Measurements from ENCODE around the gene GMPPA. TPM values are rescaled to one million over a fixed set of nuclear protein-coding genes. Genes with fewer than 3 reads are reported as not detected.
A peak's percentile ranks its signal among the peaks of the same experiment; 100 is the strongest.

GMPPA gene
- total and polyA plus RNA-seq, 7 donors = 14.4 to 33.8 (median 20.0) TPM

DNA sequence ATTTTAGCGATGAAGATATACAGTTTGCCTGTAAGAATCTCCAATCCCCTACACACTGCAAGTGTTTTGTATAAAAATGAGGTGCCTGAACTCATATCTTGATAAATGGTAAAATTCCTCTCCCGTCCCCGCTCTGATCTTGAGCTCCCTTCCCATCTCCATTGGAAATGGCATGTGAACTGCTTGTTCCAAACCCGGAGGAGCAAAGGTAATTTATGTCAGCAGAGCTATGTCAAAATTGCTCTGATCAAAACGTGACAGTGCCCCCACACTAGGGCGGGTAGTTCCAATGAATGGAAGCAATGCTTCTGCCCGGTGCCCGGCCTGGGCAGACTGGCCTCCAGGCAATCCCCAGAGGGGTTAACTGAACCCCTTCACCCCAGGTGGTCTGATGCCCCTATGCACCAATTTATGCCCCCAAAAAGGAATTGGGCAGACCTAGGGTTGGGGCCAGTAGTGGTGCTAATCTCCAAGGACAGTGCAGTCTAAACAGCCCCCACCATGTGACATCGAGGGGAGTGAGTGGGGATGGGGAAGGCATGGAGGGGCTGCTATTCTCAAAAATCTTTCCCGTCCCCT is 3.6 kb upstream of the GMPPA start:
- DNase-seq (no peak), ATAC-seq (no peak)
- WGBS, 3 donors = 15 to 28% (median 18%) methylated on average over 10 of the region's 10 CpGs

DNA sequence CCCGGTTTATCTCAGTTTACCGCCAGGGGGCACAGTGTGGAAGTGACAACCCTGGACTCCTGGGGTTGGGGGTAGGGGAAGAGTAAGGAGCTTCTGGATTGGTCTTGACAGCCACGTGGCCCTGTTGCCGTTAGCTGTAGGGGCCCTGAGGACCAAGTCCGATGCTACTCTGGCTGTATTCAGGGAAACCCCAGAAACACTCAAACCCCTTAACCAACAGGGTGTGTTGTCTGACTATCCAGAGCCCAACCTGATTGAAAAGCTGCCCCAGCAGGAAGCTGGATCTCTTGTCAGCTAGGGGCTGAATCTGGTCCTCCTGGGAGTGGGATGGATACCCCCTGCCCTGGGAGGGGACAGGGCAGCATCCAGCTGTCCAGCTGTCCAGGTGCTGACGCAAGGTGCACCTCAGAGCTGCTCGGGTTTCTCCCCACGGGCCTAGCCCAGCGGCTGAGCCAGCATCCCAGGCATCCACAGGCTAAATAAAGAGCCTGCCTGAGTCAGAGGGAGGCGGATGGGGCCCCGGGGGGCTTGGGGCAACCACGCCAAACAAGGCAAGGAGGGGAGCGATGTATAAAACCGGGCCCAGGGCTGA is 3.1 kb upstream of the GMPPA start:
- H3K27me3 ChIP-seq (ENCODE audit: insufficient read depth in 3 of 3, low read length in 2 of 3) = no peaks in the 10 kb centered on the region
- H3K36me3 ChIP-seq (ENCODE audit: insufficient read depth in 1 of 2, low read depth in 1 of 2) = peaks cover 0 to 26% of the 10 kb centered on the region in 2 donors
- H3K4me3 ChIP-seq = no peak overlapping the region
- TF ChIP-seq, protein P1, sequence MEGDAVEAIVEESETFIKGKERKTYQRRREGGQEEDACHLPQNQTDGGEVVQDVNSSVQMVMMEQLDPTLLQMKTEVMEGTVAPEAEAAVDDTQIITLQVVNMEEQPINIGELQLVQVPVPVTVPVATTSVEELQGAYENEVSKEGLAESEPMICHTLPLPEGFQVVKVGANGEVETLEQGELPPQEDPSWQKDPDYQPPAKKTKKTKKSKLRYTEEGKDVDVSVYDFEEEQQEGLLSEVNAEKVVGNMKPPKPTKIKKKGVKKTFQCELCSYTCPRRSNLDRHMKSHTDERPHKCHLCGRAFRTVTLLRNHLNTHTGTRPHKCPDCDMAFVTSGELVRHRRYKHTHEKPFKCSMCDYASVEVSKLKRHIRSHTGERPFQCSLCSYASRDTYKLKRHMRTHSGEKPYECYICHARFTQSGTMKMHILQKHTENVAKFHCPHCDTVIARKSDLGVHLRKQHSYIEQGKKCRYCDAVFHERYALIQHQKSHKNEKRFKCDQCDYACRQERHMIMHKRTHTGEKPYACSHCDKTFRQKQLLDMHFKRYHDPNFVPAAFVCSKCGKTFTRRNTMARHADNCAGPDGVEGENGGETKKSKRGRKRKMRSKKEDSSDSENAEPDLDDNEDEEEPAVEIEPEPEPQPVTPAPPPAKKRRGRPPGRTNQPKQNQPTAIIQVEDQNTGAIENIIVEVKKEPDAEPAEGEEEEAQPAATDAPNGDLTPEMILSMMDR (IDR thresholded peaks at IDR 0.05) = peak; percentile 57
- peak overlapping the region; percentile 91 for H3K27ac ChIP-seq
- peak; percentile 44 to 58 (median 50) for ATAC-seq
- intact Hi-C loops (cut with DNase I) = loop anchor here in 1 of 2 donors (2.0 kb wide), 1 partner anchor 35 kb away; no protein-coding TSS in a partner anchor
- WGBS, 3 donors = 6 to 15% (median 10%) methylated on average over 14 of the region's 14 CpGs
- peak; percentile 66 to 88 for DNase-seq
- peaks cover 43% of the 10 kb centered on the region for H3K4me1 ChIP-seq
- no peaks in the 10 kb centered on the region for H3K9me3 ChIP-seq

More for the DNA sequence above, 3.6 kb upstream of the GMPPA start:
- H3K4me1 ChIP-seq = peaks cover 39% of the 10 kb centered on the region
- intact Hi-C loops (cut with DNase I) = loop anchor here in 1 of 2 donors (2.0 kb wide), 1 partner anchor 36 kb away; no protein-coding TSS in a partner anchor
- TF ChIP-seq, protein P1 (IDR thresholded peaks at IDR 0.05) = no peak
- peaks cover 0 to 32% of the 10 kb centered on the region in 2 donors for H3K36me3 ChIP-seq (ENCODE audit: insufficient read depth in 1 of 2, low read depth in 1 of 2)
- no peaks in the 10 kb centered on the region for H3K9me3 ChIP-seq
- H3K4me3 ChIP-seq = no peak overlapping the region
- H3K27me3 ChIP-seq (ENCODE audit: insufficient read depth in 3 of 3, low read length in 2 of 3) = no peaks in the 10 kb centered on the region
- peak overlapping the region; percentile 91 for H3K27ac ChIP-seq

DNA sequence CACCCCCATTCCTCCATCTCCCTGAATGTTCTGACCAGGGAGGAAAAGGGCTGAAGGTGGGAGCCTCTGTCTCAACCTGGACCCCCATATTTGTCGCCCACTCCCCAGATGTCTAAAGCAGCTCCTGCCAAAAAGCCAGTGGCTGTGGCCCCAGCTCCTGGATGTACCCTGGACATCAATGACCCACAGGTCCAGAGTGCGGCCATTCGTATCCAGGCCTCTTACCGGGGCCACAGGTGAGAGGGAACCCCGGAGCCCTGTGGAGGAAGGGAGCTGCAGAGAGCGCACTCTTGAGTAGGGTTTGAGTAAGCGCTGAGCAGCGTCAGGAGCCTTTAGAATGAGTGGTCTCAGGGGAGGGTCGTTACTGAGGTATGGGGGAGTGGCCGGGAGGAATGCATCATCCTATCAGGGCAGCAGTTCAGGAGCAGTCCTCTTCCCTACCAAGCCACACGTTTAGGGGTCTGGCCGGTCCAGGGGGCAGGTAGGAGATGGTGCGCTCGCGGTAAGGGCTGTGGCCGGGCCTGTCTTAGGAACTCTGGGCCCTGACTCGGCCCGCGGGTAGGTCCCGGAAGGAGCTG is 2.4 kb upstream of the GMPPA start:
- 45 to 62% (median 53%) methylated on average over 17 to 20 of the region's 20 CpGs for WGBS, 3 donors
- TF ChIP-seq, protein P1 (IDR thresholded peaks at IDR 0.05) = no peak
- H3K9me3 ChIP-seq = no peaks in the 10 kb centered on the region
- peak overlapping the region; percentile 91 for H3K27ac ChIP-seq
- intact Hi-C loops (cut with DNase I) = no loop called here
- no peak for DNase-seq
- H3K4me1 ChIP-seq = peaks cover 43% of the 10 kb centered on the region
- H3K36me3 ChIP-seq (ENCODE audit: insufficient read depth in 1 of 2, low read depth in 1 of 2) = peaks cover 0 to 20% of the 10 kb centered on the region in 2 donors
- no peak overlapping the region for H3K4me3 ChIP-seq
- H3K27me3 ChIP-seq (ENCODE audit: insufficient read depth in 3 of 3, low read length in 2 of 3) = no peaks in the 10 kb centered on the region
- ATAC-seq = no peak

DNA sequence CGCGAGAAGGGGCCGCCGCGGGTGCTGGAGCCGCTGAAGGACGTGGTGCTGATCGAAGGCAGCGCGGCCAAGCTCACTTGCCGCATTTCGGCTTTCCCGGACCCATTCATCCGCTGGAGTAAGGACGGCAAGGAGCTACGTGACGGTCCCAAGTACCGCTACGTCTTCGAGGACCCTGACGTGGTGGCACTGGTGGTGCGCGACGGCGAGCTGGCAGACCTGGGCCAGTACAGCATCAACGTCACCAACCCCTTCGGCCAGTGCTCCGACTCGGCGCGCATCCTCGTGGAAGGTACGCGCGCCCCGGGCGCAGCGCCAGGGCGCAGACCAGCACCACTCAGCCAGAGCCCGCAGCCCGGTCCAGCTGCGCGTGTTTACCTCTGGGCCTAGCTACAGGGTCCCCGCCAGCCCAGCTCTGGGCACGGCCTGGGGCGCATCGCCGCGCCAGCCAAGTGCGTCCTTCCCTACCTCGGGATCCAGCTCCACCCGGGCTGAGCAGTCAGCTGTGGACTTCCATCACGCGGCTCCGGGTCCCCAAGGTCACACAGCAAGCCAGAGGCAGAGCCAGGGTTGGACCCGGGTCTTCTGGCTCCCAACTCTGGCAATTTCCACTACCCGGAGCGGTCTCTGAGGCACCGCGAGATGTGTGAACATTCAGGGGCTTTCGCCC is 1.7 kb upstream of the GMPPA start:
- peak; percentile 59 to 74 for DNase-seq
- H3K27me3 ChIP-seq (ENCODE audit: insufficient read depth in 3 of 3, low read length in 2 of 3) = no peaks in the 10 kb centered on the region
- peaks cover 43% of the 10 kb centered on the region for H3K4me1 ChIP-seq
- 13 to 25% (median 19%) methylated on average over 56 to 61 of the region's 61 CpGs for WGBS, 3 donors
- H3K4me3 ChIP-seq = peak overlapping the region; percentile 86
- intact Hi-C loops (cut with DNase I) = no loop called here
- H3K9me3 ChIP-seq = no peaks in the 10 kb centered on the region
- ATAC-seq = peak in 3 of 4 donors; percentile 1 to 5 (median 2)
- peaks cover 0 to 21% of the 10 kb centered on the region in 2 donors for H3K36me3 ChIP-seq (ENCODE audit: insufficient read depth in 1 of 2, low read depth in 1 of 2)
- H3K27ac ChIP-seq = peak overlapping the region; percentile 91
- TF ChIP-seq, protein P1 (IDR thresholded peaks at IDR 0.05) = no peak

Data from psoas muscle (tissue), 8 donors.